GM18520 (cell line): Measurements from ENCODE around the gene ATXN1.

Experiments used
- ATAC-seq: cut with Tn5 transposase; IDR thresholded peaks from one replicate; pipeline ENCODE4 v1.9.1; 2021; ENCODE audit not compliant: unreplicated experiment

Gene ATXN1

GRCh38 chr6:16326971-16327776, 434.1 kb downstream of the ATXN1 start:
- no peak for ATAC-seq

GRCh38 chr6:16326531-16326930, 434.7 kb downstream of the ATXN1 start:
- ATAC-seq, result no peak

GRCh38 chr6:16324606-16325225, 436.5 kb downstream of the ATXN1 start:
- ATAC-seq, result no peak

DNA sequence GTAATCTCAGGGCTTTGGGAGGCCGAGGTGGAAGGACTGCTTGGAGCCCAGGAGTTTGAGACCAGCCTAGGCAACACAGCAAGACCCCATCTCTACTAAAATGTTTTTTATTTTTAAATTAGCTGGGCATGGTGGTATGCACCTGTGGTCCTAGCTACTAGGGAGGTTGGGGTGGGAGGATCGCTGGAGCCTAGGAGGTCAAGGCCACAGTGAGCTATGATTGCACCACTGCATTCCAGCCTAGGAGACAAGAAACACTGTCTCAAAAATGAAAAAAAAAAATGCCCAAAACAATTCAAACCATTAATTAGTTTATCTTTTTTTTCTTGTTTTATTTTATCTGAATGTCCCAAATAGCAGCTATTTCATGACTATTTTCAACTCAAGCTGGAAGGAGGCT, 437.1 kb downstream of the ATXN1 start:
- no peak for ATAC-seq

GRCh38 chr6:16322666-16323312, 438.5 kb downstream of the ATXN1 start:
- ATAC-seq, result peak; percentile 86

DNA sequence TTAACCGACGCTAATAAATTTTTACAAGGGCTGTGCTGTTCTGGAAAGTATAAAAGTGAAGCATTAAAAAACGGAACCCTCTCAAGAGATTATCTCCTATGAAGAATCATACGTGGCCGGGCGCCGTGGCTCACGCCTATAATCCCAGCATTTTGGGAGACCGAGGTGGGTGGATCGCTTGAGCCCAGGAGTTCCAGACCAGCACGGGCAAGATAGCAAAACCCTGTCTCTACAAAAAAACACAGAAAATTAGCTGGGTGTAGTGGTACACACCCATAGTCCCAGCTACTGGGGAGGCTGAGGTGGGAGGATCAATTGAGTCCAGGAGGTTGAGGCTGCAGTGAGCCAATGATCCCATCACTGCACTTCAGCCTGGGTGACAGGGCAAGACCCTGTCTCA, 439.4 kb downstream of the ATXN1 start:
- ATAC-seq, result no peak

DNA sequence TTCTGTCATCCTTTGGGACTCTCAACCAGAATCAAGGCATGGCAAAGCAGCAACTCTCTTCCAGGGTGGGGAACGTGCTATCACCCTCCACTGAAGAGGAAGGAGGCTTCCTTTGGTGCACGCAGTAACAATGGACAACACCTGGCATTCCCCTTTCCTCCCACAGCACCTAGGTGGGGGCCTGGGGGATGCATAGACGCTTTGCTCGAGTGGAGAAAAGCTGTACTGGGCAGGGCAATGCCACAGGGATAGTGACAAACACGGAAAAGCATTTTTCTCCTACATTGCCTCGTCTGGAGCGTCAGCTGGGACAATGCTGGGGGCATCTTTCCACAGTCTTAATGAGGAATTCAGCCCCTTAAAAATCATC, 439.9 kb downstream of the ATXN1 start:
- ATAC-seq, result no peak

- no peak for ATAC-seq
Observed at GRCh38 chr6:16320533-16321340, 440.5 kb downstream of the ATXN1 start.

DNA sequence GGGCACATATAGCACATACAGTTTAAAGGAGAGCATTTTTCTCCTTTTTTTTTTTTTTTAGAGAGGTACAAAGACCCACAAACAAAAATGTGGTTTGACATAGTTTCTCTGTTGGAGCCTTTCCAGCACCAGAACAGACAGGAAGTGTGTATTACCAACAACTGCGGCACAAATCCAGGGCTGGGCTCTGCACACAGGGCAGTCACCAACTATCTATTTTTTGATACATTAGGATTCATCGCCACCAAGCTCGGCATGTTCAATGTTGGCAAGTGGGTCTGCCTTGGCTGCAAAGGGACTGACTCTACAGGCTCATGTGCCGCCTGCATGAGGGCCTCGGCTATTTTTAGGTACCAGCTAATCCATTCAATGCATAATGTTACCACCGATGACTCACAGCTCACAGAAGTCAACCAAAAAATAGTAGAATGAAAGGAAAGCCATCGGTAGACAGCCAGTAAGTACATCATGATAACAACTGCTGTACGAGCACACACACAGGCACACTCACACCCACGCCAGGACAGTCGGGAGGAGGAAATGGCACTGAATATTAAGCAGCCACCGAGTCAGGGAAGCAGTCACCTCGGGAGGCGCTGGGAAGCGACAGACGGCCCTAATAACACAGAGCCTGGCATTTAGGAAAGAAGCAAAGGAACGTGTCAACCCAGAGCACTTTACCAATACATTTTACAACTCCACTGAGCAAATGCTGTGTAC, 441.3 kb downstream of the ATXN1 start:
- ATAC-seq, result peak; percentile 43

DNA sequence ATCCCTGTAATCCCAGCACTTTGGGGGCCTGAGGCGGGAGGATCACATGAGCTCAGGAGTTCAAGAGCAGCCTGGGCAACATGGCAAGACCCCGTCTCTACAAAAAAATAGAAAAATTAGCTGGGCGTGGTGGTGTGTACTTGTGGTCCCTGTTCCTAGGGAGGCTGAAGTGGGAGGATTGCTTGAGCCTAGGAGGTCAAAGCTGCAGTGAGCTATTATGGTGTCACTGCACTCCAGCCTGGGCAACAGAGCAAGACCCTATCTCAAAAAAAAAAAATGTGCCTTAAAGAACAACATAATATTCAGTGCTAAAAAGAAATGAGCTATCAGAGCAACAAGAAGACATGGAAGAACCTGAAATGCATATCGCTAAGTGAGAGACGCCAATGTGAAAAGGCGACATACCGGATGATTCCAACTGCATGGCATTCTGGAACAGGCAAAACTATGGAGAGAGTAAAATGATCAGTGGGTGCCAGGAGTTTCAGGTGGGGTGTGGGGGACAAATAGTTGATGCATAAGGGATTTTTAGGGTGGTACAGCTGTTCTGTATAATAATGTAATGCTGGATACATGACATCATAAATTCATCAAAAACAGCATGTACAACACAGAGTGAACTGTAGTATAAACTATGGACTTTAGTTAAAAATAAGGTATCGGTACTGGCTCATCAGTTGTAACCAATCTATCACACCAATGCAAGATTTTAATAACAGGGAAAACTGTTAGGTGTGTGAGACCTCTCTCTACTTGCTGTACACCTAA, 442.1 kb downstream of the ATXN1 start:
- no peak for ATAC-seq

GRCh38 chr6:16318538-16318937, 442.7 kb downstream of the ATXN1 start:
- no peak for ATAC-seq

DNA sequence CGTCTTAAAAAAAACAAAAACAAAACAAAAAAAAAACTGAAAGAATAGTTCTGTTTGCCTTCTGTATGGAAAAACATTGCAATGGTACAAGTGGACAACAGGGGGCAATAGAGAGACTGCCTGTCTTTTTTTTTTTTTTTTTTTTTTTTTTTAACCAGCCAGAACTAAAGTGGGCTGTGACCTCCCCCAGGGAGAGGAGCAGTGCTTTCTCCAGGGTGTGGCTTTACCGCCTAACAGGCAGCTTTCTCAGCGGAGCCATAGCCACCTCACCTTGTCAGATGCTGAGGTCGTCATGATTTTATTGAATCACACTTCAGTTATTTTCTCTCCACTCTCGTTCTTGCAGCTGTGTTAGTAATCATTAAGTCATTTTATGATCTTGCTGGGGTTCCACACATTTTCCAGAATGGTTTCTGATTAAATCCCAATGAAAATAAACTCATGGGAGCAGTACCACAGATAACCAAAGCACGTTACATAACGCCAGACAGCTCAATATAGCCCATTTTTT, 444.5 kb downstream of the ATXN1 start:
- no peak for ATAC-seq

GRCh38 chr6:16314296-16314695, 447.0 kb downstream of the ATXN1 start:
- ATAC-seq, result no peak

- ATAC-seq, result no peak
Observed at GRCh38 chr6:16313732-16314131, 447.5 kb downstream of the ATXN1 start.

DNA sequence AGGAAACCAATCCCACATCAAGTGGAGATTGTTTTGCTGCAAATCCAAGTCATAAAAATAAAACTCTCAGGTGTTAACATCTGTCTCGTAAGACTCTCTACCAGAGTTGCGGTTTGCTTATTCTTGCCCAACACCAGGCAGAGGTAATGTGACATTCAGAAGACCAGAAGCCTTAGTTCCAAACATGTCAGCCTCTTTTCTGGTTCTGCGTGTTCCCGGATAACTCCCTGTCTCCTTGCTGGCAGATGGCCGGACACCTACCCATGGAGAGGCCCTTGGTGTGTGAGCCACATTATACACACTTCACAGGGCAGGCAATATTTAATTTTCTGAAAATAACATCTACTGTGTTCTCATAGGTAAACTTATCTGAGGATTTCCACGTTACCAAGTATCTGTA, 449.5 kb downstream of the ATXN1 start:
- ATAC-seq, result no peak

- ATAC-seq, result no peak
Observed at GRCh38 chr6:16306334-16306733, 454.9 kb downstream of the ATXN1 start.

DNA sequence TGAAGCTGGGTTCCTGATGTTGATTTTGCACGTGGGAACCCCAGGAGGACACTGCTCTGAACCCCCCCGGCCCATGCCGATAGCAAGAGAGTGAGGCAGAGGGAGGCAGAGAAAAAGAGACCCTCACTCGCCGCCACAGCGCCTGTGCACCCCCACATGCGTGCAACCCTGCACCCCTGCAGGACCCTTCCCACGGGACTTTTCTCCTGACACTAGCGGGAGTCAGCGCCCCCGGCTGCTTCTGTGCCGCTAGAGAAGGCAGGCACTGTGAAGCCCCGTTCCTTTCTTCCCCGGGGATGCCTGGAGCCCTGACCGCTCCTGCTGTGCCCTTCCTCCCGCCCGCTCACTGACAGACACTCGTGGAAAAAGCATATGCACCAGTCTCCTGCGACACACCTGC, 455.5 kb downstream of the ATXN1 start:
- ATAC-seq, result peak; percentile 12

DNA sequence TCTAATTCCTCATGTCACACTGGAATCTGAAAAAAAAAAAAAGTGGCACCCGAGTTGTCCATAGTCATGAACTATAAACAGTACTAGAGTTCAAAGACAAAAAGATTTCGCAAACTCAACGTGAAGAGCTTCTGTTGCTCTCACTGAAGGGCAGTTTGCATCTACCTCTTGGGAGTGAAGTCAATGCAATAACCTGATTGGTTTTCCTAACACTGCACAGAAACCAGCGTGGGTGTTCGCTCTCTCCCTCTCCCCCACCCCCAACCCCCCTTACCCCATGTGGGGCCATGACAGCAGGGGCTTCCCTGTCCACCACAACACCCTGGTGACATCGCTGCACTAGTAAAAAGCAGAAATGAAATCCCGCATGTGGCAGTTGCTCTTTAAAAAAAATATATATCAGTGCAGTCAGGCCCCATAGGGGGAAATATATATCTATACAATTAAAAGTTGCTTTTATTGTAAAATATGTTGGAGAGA, 456.0 kb downstream of the ATXN1 start:
- peak; percentile 74 for ATAC-seq

DNA sequence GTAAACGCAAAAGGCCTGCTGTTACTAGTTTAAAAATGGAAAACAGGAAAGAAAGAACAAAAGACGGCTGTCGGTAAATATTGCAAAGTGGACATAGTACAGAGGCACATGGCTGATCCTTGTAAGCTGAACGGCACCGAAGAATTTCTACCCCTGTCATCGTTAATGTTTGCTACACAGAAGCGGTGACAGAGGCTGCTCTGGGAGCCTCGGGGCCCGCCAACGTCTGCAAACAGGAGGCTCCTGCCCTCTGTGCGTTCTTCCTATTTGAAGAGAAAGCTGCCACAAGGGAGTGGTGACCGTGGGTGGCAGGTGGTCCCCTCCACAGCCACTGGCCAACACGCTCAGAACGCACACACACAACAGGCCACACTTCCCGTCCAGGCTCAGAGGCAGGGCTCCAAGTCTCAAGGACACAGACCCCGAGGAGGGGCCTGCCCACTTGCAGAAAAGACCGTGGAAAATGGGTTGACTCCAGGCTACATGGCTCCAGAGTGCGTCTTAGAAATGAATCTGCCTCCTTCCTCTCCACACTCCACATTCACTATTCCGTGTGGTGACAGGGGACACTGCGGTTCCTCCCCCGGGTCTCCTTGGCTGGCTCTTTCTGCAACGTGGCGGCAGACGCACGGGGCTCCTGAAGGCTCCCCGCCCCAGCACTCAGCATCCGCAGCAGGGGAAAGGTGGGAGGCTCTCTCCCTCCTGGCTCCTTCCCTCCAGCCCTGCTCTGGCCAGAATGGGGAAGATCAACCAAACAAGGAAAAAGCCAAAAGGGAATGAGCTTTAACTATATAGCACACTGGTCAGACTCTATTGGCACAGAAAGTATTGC, 458.3 kb downstream of the ATXN1 start:
- ATAC-seq, result no peak
